A549 (cell line): ENCODE data around the gene TSPEAR. TPM values are rescaled to one million over a fixed set of nuclear protein-coding genes. Genes with fewer than 3 reads are reported as not detected.
"Not testable (repeated sequence)": the region's sequence is repeated elsewhere in the genome, so short reads cannot be mapped to it uniquely, and the experiment has no call there.

ENCODE experiments used
- ATAC-seq, 2 experiments: fragments of 200-7000 bp in 1 of 2; fragments of >200 bp in 1 of 2; cut with Nextera tagmentation in 1 of 2; cut with Tn5 transposase in 1 of 2; 3 replicates each; pipeline versions ENCODE4 v1.8.0 to v1.9.1; 2018 to 2020; ENCODE audit warnings: mild to moderate bottlenecking in 1 of 2, moderate library complexity in 1 of 2
- CTCF ChIA-PET: fragments of 300-600 bp; sonication (Branson Sonifier 250); formaldehyde crosslinking; extraction: SDS; loops from one replicate; lab custom pipeline; 2021; ENCODE audit warnings: antibody characterized with exemption, inconsistent platforms; lab: Yijun Ruan, JAX
- POLR2A ChIA-PET: fragments of 350-600 bp; formaldehyde crosslinking; extraction: SDS; loops from one replicate; lab custom pipeline; 2021; ENCODE audit warnings: antibody characterized with exemption, inconsistent platforms; lab: Yijun Ruan, JAX
- DNase-seq, 2 experiments: peaks; one replicate each; pipeline versions ENCODE4 v3.0.0 to v3.0.0-alpha.2; 2011 to 2016; ENCODE audit warnings: low read depth in 1 of 2, low spot score in 1 of 2
- FAIRE-seq: peaks from 2 replicates; lab custom pipeline; 2011; peaks lifted over from hg19 to GRCh38; lab: Jason Lieb, UNC
- H3K27ac ChIP-seq, 2 experiments: fragments of >200 bp; sonication (Bioruptor Twin); formaldehyde crosslinking; 3 replicates each; pipeline ENCODE4 v1.5.1; 2016 to 2017
- H3K4me1 ChIP-seq: fragments of >200 bp; sonication (Bioruptor Twin); formaldehyde crosslinking; 3 replicates; pipeline ENCODE4 v1.6.1; 2016
- H3K4me2 ChIP-seq: fragments of >200 bp; sonication (Bioruptor Twin); formaldehyde crosslinking; 3 replicates; pipeline ENCODE4 v1.6.1; 2016
- H3K4me3 ChIP-seq: fragments of >200 bp; sonication (Bioruptor Twin); formaldehyde crosslinking; 3 replicates; pipeline ENCODE4 v1.5.1; 2016
- H3K9me3 ChIP-seq: fragments of >200 bp; sonication (Bioruptor Twin); formaldehyde crosslinking; 3 replicates; pipeline ENCODE4 v1.6.1; 2016
- CHD2 ChIP-seq: fragments of 150-350 bp; IDR thresholded peaks from 2 replicates; pipeline ENCODE4 v1.6.1; 2014; ENCODE audit warnings: low read length; ENCODE audit not compliant: partially characterized antibody
- FOXS1 ChIP-seq: fragments of 250-450 bp; sonication (Bioruptor Pico); IDR thresholded peaks from 2 replicates; pipeline ENCODE4 v1.5.0; 2020; ENCODE audit warnings: mild to moderate bottlenecking, moderate library complexity
- HEYL ChIP-seq: fragments of 250-450 bp; sonication (Bioruptor Pico); IDR thresholded peaks from 2 replicates; pipeline ENCODE4 v1.8.0; 2021; ENCODE audit warnings: mild to moderate bottlenecking, moderate library complexity
- NFE2L2 ChIP-seq: fragments of 150-350 bp; conservative IDR thresholded peaks from 2 replicates; pipeline ENCODE4 v1.6.1; 2014; ENCODE audit warnings: low read length
- NPAS2 ChIP-seq: fragments of 250-450 bp; sonication (Bioruptor Pico); IDR thresholded peaks from 2 replicates; pipeline ENCODE4 v1.8.0; 2022; ENCODE audit warnings: mild to moderate bottlenecking, moderate library complexity, borderline replicate concordance
- PHF8 ChIP-seq: fragments of 200-600 bp; sonication (generic); IDR thresholded peaks from 2 replicates; pipeline ENCODE4 v1.6.1; 2016; ENCODE audit warnings: low read depth, mild to moderate bottlenecking, antibody characterized with exemption, moderate library complexity, borderline replicate concordance
- RFX5 ChIP-seq: fragments of 450-650 bp; IDR thresholded peaks from 2 replicates; pipeline ENCODE4 v1.7.1; 2014; ENCODE audit warnings: antibody characterized with exemption, mild to moderate bottlenecking, moderate library complexity
- RNF2 ChIP-seq: fragments of 200-600 bp; sonication (generic); IDR thresholded peaks from 2 replicates; pipeline ENCODE4 v1.6.1; 2016; ENCODE audit warnings: low read depth, mild to moderate bottlenecking, antibody characterized with exemption, moderate library complexity, borderline replicate concordance
- ZC3H11A ChIP-seq: fragments of 450-650 bp; IDR thresholded peaks from 2 replicates; pipeline ENCODE4 v1.6.1; 2014; ENCODE audit warnings: antibody characterized with exemption, mild to moderate bottlenecking
- ZSCAN20 ChIP-seq: fragments of 250-450 bp; sonication (Bioruptor Pico); IDR thresholded peaks from 2 replicates; pipeline ENCODE4 v1.8.0; 2022; ENCODE audit warnings: mild to moderate bottlenecking, moderate library complexity
- WGBS: methylation state at CpG from one replicate; pipeline ENCODE4 v1.1.6; 2017; ENCODE audit errors: missing lambda C conversion rate; 5-methylcytosine and 5-hydroxymethylcytosine counted together
- polyA plus RNA-seq, 4 experiments: library from polyadenylated mRNA; depleted of rRNA in 3 of 4; stranded (reverse); fragments of >200 nt; fragmentation: RNase III in 1 of 4; extraction: RNeasy Plus Mini Kit Qiagen cat#74134 plus additional on column Dnase treatment in 1 of 4; gene quantifications; 2 replicates in 3 of 4; 3 replicates in 1 of 4; pipeline ENCODE4 v1.2.3, GENCODE V29; 2011 to 2017
- TF ChIP-seq, protein P1 (sequence below): fragments of >200 bp; sonication (Bioruptor Twin); formaldehyde crosslinking; IDR thresholded peaks from 2 replicates; pipeline ENCODE4 v1.6.1; 2016
- TF ChIP-seq, protein P2 (sequence below): IDR thresholded peaks from 2 replicates; pipeline ENCODE4 v1.6.1; 2012; ENCODE audit warnings: low read depth, borderline replicate concordance

Gene TSPEAR
- polyA plus RNA-seq, 2 of the 4 experiments (the other 2 are of a cell fraction), result not detected

DNA sequence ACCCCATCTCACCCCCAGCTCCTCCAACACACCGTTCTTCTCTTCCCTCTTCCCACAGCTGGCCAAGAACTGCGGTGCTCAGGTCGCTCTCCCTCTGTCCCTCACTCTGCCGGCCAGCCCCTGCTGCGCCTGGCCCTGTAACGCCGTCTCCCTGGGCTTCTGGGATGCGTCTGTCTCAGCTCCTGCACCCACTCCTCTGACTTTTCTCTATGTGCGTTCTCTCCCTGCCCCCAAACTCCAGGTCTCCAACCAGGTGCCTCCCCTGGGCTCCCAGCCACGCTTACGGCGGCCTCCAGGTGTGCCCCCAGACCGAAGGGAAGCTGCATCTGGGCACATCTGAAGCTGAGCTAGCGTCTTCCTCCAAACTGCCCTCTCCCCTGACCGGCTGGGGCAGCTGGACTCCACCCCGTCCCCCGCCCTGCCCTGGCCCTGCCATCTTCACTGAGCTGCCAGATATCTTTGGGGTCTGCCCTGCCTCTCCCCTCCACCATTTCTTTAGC lies 11.8 kb downstream of the TSPEAR start:
- Histone ChIP-seq H3K27ac (no peak overlapping the region), H3K4me2 (no peak overlapping the region), H3K9me3 (no peaks in the 10 kb centered on the region), H3K4me1 (no peaks in the 10 kb centered on the region), H3K4me3 (no peak overlapping the region)
- ATAC-seq (no peak), DNase-seq (no peak), FAIRE-seq (no peak)
- TF ChIP-seq PHF8, result no peak
- CTCF ChIA-PET, result no interaction called here
- POLR2A ChIA-PET, result no interaction called here
- WGBS, result 33% methylated on average over 14 of the region's 17 CpGs

DNA sequence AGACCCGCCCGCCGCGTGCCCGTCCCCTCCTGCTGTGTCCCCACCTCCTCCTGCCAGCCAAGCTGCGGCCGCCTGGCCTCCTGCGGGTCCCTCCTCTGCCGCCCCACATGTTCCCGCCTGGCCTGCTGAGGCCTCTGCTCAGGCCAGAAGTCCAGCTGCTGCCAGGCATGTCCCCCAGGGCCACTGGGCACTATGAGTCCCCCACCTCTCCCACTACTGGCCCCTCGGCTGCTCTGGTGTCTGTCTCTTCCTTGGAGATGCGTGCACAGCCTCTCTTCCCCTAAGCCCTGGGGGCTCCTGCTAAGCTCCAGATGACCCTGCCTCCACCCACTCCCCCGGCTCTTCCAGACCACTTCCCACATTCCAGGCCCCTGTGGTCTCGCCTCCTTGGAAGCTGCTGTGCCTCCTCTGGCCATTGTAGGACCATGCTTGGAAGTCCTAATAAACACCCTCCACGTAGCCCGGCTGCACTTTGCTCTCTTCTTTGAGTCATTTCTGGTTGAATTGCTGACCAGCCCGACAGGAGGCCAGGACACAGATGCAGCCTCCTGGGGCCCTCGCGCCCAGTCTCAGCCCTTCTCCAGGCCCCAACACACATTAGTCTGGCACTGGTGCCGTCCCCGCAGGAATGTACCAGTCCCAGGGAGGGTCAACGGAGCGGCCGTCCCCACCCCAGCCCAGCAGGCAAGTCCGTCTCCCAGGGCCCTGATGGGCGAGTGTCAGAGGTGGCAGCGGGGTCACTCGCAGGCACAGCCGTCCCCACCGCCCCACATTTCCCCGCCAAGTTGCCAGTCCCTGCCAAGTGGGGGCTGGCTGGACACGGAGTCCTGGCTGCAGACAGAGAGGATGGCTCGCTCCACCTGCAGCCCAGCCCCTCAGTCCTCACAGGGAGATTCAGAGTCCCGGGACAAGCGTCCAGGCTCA lies 13.3 kb downstream of the TSPEAR start:
- ATAC-seq, result no peak
- no peak for DNase-seq
- no peak overlapping the region for H3K27ac ChIP-seq
- ChIA-PET CTCF (no interaction called here), POLR2A (no interaction called here)
- WGBS, result 77% methylated on average over 10 of the region's 35 CpGs
- no peaks in the 10 kb centered on the region for H3K4me1 ChIP-seq
- H3K9me3 ChIP-seq, result peaks cover 6% of the 10 kb centered on the region; the same call in 1 of the 3 replicates
- no peak overlapping the region for H3K4me2 ChIP-seq
- TF ChIP-seq RNF2, result no peak
- H3K4me3 ChIP-seq, result no peak overlapping the region
- FAIRE-seq, result no peak

DNA sequence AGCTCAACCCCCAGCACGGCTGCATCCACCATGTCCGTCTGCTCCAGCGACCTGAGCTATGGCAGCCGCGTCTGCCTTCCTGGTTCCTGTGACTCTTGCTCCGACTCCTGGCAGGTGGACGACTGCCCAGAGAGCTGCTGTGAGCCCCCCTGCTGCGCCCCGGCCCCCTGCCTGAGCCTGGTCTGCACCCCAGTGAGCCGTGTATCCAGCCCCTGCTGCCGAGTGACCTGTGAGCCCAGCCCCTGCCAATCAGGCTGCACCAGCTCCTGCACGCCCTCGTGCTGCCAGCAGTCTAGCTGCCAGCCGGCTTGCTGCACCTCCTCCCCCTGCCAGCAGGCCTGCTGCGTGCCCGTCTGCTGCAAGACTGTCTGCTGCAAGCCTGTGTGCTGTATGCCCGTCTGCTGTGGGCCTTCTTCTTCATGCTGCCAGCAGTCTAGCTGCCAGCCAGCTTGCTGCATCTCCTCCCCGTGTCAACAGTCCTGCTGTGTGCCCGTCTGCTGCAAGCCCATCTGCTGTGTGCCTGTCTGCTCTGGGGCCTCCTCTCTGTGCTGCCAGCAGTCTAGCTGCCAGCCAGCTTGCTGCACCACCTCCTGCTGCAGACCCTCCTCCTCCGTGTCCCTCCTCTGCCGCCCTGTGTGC lies 14.1 kb downstream of the TSPEAR start, which contains the start of gene KRTAP10-12:
KRTAP10-12 (plus strand) TSS at position 1 of the 639 bp plus-strand sequence; CDS start at position 31, 30 bp downstream.
- DNase-seq, H3K27ac ChIP-seq, FAIRE-seq, H3K4me2 ChIP-seq, POLR2A ChIA-PET, ATAC-seq, H3K4me3 ChIP-seq, H3K4me1 ChIP-seq: not testable (repeated sequence)
- CTCF ChIA-PET, result interaction anchor here (0.5 kb wide), 1 partner anchor 208 kb away, joined by 4 read pairs; no protein-coding TSS in a partner anchor
- H3K9me3 ChIP-seq, result peaks cover 14% of the 10 kb centered on the region; the same call in 2 of the 3 replicates
- WGBS, result no CpG with 5 or more reads among the region's 21 CpGs

DNA sequence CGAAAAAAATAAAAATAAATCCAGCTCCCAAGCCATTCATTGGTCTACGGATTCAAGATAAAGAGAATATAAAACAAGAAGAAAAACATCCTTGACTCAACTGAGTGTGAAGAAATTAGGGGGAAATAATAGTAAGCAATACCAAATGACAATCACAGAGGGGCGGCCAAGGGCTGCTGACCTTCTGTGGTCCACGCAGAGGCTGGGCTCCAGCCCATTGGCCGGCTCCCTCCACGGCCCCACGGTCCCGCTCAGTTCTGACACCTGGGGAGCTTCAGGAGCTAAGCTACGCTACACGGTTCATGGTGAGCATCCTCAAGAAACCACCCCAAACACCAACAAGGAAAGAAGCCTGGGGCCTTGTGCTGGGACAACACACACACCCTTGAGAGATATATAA lies 14.8 kb downstream of the TSPEAR start:
- no peak for FAIRE-seq
- no peak; a peak in 1 of 6 replicates for ATAC-seq

DNA sequence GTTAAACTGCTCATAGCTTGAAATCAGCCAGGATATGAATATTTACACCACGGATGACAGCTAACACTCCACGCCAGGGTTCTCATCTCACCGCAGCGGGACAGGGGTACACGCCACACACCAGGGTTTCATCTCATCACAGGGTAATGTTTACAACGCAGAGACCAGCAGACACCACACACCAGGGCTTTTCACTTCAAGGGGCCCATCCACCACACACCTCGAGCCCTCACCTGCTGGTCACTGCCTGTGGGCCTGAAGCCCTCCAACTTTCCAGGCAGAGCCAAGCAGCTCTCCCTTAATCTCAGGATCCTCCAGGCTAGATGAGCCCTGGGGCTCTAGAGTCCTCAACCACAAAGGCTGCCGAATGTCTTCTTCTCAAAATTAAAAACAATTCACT lies 15.7 kb downstream of the TSPEAR start:
- Histone ChIP-seq H3K9me3 (peaks cover 14% of the 10 kb centered on the region; the same call in 2 of the 3 replicates), H3K4me3 (no peak overlapping the region), H3K27ac (no peak overlapping the region), H3K4me2 (no peak overlapping the region), H3K4me1 (no peaks in the 10 kb centered on the region)
- ChIA-PET POLR2A (no interaction called here), CTCF (no interaction called here)
- DNase-seq (no peak), FAIRE-seq (no peak), ATAC-seq (no peak)
- WGBS, result 55% methylated on average over 8 of the region's 8 CpGs
- TF ChIP-seq, protein P1, sequence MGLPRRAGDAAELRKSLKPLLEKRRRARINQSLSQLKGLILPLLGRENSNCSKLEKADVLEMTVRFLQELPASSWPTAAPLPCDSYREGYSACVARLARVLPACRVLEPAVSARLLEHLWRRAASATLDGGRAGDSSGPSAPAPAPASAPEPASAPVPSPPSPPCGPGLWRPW, result no peak
- TF ChIP-seq NFE2L2 (no peak), HEYL (no peak), ZC3H11A (no peak)

More for the DNA sequence above, 14.8 kb downstream of the TSPEAR start:
- no peak overlapping the region for H3K27ac ChIP-seq
- TF ChIP-seq RFX5, result no peak
- TF ChIP-seq ZSCAN20 (CRISPR knock-in tag), result no peak
- TF ChIP-seq, protein P1, result no peak
- no peak for TF ChIP-seq NFE2L2
- TF ChIP-seq, protein P2, sequence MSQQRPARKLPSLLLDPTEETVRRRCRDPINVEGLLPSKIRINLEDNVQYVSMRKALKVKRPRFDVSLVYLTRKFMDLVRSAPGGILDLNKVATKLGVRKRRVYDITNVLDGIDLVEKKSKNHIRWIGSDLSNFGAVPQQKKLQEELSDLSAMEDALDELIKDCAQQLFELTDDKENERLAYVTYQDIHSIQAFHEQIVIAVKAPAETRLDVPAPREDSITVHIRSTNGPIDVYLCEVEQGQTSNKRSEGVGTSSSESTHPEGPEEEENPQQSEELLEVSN, result no peak
- no peak for TF ChIP-seq CHD2
- no peak for TF ChIP-seq NPAS2 (CRISPR knock-in tag)
- no peak for TF ChIP-seq FOXS1
- DNase-seq, result no peak
- WGBS, result 79% methylated on average over 10 of the region's 10 CpGs
- no peaks in the 10 kb centered on the region for H3K4me1 ChIP-seq
- H3K4me2 ChIP-seq, result no peak overlapping the region
- POLR2A ChIA-PET, result no interaction called here
- H3K4me3 ChIP-seq, result no peak overlapping the region
- peaks cover 14% of the 10 kb centered on the region; the same call in 2 of the 3 replicates for H3K9me3 ChIP-seq
- CTCF ChIA-PET, result no interaction called here
